Hematopoietic multipotent progenitor cell treated with erythropoietin and hydrocortisone succinate and interleukin-3 and kit ligand, for 6 days (in vitro differentiated cells): Measurements from ENCODE around the gene CENPP.

Experiments
- DNase-seq: peaks from one replicate; pipeline ENCODE4 v3.0.0-alpha.2; 2015

CENPP gene

DNA sequence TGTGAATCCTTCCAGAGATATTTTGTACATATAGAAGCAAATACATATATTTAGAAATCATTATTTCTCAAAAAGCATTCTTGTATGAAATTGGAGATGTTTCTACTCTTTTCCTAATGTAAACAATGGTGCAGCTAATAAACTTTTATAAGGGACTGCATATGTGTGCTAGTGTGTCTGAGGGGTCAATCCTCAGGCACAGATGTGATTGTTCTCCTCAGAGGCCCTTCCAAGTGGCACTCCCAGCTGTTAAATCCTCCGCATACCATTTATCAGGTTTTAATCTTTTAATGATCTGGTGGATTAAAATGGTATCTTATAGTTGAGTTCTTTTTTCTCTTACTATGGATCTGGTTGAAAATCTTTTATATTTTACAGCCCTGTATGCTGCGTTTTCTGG is 104.1 kb downstream of the CENPP start:
- no peak for DNase-seq

- DNase-seq, result no peak
These were observed 106.6 kb downstream of the CENPP start for GRCh38 chr9:92432350-92432749.

DNA sequence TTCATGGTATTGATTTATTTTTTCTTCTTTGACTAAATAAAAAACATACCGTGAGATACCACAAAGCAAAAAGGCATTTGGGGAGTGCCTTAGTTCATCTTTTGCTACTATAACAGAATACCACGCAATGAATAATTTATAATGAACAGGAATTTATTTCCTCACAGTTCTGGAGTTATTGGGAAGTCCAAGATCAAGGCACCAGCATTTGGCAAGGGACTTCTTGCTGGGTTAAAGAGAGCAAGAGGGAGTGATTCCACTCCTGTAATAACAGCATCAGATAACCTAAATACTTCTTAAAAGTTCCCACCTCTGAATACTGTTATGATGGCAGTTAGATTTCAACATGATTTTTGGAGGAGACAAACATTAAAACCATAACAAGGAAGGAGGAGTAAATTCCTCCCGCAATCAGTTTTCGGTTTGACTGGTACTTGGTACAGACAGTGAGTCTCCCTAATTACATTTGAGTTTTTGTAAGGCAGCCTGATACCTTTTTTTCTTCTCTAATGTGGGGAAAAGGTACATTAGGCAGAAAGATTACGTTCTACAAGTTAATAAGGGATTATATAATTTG is 107.3 kb downstream of the CENPP start:
- no peak for DNase-seq

DNA sequence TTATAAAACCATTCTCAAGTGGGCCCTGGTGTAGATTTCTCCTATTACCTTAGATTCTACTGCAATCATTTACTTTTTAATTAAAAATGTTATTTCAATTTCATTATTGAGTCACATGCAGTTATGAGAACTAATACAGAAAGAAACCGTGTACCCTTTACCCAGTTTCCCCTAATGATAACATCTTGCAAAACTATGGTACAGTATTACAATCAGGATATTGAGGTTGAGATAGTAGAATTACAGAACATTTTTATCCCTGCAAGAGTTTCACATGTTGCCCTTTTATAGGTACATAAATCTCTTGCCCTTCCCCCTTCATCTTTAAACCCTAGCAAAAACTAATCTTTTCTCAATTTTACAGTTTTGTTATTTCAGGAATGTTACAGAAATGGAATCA is 109.5 kb downstream of the CENPP start:
- DNase-seq, result no peak

DNA sequence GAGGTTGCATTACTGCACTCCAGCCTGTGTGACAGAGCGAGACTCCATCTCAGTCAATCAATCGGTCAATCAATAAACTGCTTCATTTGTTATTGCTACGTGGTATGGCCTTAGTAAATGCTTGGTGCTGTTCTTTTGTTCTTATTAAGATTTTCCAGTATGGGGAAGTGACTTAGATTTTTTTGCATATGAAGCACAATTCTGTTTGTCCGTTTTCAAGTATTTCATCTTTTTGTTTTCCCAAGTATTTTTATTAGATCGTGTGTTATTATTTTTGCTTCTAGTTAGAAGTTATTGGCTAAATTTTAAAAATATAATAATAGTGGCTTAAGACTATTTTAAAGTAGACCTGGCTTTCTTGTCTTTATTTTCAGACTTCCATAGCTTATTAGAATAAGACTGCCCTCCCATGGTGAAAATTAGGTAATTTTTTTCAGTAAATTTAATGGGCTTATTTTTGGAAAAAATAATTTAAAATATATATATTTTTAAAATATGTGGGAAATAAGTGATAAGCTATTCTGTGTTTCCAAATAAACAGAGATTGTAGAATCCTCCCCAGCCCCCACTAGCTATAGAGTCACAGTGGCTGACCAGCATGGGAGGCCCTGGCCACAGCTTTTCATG is 113.3 kb downstream of the CENPP start:
- peak; percentile 47 for DNase-seq

GRCh38 chr9:92439921-92440750 is 114.4 kb downstream of the CENPP start:
- no peak for DNase-seq

- no peak for DNase-seq
These were observed 114.9 kb downstream of the CENPP start for GRCh38 chr9:92440751-92441046.

DNA sequence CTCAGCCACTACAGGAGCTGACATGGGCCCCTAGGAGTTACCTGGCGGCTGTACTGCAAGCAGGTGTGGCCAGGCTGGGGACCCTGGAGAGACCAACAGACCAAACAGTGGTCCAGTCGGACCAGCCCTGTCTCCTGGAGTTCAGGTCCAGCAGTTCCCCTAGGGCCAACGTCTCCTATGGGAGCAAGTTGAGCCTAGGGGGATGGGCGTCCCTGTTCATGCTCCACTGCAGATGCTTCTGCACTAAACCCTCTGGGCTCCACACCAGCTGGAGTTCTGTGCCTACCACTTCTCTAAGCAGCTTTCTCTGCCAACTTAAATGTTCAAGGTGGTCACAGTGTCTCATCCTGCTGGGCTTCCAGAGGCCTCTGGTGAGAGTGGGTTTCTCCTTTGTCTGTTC is 119.1 kb downstream of the CENPP start:
- no peak for DNase-seq

- no peak for DNase-seq
These were observed 120.8 kb downstream of the CENPP start for GRCh38 chr9:92446536-92446935.

DNA sequence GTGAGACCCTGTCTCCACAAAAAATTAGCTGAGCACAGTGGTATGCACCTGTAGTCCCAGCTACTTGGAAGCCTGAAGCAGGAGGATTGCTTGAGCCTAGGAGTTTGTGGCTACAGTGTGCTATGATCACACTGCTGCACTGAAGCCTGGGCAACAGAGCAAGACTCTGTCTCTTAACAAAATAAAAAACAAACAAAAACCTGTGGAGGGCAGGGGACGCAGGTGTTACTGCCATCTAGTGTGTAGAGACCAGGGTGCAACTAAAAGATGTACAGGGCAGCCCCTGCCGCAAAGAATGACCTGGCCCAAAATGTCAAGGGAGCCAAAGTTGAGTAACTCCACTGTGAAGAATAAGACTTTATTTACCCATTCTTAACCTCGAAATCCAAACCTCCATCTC is 129.5 kb downstream of the CENPP start:
- peak; percentile 32 for DNase-seq

DNA sequence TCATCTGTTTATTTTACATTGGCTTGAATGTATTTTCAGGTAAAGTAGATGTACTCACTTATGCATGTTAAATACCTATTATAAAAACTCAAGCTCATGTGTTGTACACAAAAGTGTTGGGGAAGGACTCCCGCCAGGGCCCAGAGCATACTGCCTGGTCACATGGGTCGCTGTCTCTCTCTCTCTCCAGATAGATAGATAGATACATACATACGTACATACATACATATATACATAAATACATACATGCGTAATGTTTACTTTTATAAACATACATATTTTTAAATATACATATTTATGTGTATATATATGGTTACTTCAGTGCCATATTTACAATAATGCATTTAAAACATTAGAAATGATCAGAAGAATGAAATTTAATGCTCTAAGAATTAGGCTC is 131.8 kb downstream of the CENPP start:
- no peak for DNase-seq

- no peak for DNase-seq
These were observed 137.6 kb downstream of the CENPP start for GRCh38 chr9:92463387-92463786.

- DNase-seq, result no peak
These were observed 138.2 kb downstream of the CENPP start for GRCh38 chr9:92463984-92464383.

GRCh38 chr9:92467041-92467440 is 141.3 kb downstream of the CENPP start:
- no peak for DNase-seq

GRCh38 chr9:92467511-92467910 is 141.8 kb downstream of the CENPP start:
- DNase-seq, result no peak

DNA sequence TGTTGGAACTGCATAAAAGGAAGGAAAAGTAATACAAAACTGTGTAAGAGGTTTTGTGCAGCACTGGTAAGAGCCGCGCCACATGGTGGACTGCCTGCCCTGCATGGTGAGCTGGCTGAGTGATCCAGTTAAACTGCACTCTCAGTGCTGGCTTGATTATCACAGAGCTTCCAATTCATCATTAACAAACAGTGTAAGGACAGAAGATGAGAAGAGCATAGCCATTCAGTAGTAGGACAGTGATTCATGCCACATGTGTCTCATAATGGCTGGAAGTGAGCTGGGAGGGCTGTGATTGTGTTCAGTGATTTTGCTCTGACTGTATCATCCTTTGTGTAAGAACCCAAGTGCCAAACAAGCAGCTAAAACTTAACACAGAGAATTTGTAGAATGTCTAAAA is 142.5 kb downstream of the CENPP start:
- no peak for DNase-seq

DNA sequence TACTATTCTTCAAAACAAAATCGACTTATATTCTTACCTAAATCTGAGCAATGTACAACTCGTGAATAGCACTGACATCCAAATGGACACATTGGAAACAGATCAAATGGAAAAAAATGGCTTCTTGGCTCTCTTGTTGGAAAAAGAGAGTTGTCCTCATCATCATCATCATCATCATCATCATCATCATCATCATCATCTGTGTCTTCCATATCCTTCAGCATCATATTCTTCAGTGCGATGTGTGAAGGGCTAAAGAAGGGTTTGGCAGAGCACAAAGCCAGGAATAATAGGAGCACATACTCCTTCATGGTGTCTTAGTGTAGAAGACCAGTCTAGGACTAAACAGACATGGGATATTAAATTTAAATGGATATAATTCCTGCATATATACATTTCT is 148.8 kb downstream of the CENPP start:
- DNase-seq, result no peak

GRCh38 chr9:92476962-92477361 is 151.2 kb downstream of the CENPP start:
- no peak for DNase-seq

- DNase-seq, result no peak
These were observed 153.0 kb downstream of the CENPP start for GRCh38 chr9:92478783-92479182.

GRCh38 chr9:92479346-92479745 is 153.6 kb downstream of the CENPP start:
- DNase-seq, result no peak

DNA sequence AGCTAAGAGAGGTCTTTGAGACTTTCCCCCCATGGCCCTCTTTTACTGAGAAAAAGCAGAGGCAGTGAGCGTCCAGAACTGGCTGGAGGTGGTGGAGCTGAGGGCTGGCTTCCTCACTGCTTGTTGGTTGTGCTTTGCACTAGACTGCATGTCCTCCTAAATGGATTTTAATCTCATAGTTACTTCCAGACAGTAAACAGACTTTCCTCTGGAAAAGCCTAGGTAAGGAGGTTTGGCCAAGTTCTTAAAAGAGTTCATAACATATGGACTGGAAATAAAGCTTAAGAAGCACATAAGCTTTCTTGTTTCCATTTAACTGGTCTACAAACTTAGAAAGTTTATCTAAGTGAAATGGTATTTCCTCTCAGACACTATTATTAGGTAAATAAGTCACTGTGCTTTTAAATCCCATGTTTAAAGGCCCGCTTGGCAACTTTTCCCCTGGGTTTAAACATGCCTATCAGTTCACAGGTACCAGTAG is 154.6 kb downstream of the CENPP start:
- DNase-seq, result no peak

DNA sequence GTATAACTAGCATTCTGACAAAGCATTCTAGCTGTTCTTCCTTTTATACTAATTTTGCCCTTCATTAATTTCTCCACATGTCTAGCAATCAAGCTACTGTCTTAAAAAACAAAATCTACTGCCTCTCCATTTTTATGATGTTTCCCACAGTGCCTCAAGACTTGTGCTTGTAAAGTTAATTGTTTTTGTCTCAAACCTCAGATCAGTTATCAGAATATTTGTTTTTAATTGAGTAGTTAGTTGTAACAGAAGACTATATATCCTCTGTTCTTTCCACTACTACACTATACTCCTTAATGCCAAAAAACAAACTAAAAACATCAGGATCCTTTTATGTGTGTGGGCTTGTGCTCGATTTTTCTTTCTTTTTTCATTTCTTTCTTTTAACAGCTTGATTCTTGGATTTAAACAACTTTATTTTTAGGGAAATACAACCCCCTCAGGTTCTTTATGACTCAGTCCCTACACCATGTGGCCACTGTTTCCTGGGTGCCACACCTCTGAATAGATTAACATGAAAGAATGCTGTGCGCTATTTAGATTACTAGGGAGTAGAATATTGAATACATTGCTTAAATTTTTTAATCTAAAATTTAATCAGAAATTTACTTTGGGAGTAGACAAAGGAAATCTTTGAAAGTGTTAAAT is 155.4 kb downstream of the CENPP start:
- peak; percentile 65 for DNase-seq

DNA sequence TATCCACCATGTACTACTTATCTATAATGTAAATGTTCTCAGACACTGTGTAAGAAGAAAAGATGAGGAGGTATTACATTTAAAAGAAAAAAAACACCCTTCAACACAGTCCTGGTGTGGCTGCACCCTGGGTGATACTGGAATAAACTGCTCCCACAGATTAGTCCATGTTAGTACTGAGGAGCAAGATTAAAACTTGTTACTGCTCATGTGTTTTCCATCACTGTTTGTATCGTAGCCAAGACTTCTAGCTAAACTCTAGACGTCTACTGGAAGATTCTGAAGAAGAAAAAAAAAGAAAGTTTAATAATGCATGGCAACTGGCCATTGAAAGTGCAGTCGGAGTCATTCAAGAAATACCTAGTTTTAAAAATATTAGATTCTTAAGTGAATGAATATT is 156.6 kb downstream of the CENPP start, which contains the start of gene ASPN:
TSS of gene ASPN (minus strand) at position 178 of the 400 bp plus-strand sequence.
- DNase-seq, result peak; percentile 23

DNA sequence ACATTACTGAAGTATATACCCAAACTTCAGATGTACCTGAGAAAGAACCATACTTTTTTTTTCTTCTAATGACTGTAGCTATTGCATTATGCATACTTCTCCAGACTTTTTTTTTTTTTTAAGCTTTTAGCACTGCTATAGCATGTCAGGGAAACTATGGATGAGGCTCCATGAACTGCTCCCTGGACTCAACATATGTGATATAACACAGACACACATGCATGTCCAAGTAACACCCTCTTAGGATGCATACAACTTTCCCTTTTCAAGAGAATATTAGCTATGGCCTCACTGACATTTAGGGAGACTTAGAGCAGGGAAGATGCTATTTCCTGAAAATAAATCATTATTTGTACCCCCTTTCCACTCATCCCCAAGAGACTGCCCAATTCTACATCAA is 157.1 kb downstream of the CENPP start:
- no peak for DNase-seq
